GM21737 (cell line): ENCODE data around the gene NRXN3.
"Not testable (repeated sequence)": the region's sequence is repeated elsewhere in the genome, so short reads cannot be mapped to it uniquely, and the experiment has no call there.

Experiments
- ATAC-seq: cut with Tn5 transposase; IDR thresholded peaks from one replicate; pipeline ENCODE4 v1.9.1; 2021; ENCODE audit warnings: mild to moderate bottlenecking, moderate library complexity; ENCODE audit not compliant: unreplicated experiment

The NRXN3 gene

GRCh38 chr14:79096811-79097210, 926.6 kb downstream of the NRXN3 start:
- no peak for ATAC-seq

DNA sequence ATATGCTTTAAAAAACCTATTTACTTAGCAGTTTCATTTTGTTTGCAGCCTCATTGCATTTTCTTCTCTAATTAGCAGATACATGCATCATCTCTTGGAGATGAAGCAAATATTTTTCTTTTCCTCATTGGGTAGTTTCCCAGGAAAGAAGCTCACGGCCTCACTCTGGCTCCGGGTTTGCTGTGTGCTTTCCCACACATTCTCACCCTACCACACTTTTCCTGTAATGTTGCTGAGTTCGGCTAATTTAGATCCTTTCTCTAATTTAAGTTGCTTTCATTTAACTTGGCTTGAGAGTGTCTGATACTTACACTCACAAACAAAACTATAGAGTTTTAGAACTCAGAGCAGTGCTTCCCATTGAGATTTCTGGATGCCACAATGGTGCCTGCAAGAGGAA, 928.2 kb downstream of the NRXN3 start:
- ATAC-seq, result no peak

DNA sequence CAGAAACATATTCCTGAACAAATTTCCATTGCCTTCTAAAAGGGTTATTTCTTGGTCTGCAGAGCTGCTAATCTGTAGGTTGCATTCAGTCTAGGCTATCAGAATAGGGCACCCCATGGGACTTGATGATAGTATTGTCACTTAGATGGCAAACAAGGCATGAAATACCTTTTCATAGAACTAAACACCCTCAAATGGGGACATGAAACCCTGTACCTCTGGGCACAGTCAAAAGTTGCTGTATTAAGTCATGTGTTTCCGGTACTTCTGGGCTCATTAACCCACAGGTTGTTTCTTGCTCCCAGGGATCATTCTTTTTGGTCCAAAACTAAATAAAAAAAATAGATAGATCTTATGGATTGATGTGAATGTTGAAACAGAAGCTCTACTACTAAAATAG, 930.4 kb downstream of the NRXN3 start:
- ATAC-seq, result no peak

DNA sequence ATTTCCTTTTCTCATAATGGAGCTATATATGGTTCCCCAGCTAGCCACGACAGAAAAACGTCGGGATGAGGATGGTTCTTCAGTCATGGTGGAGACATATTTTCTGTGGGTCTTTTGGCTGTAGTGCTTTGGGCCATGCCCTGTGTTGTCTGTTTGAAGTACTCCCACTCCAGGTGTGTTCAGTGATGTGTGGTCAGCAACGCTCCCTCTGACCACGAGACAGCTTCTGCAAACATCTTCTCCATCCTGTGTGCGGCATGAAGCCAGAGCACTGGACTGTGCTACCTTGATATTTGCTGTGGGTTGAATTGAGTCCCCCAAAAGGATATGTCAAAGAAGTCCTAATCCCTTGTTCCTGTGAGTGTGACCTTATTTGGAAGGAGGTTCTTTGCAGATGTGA, 931.2 kb downstream of the NRXN3 start:
- no peak for ATAC-seq

DNA sequence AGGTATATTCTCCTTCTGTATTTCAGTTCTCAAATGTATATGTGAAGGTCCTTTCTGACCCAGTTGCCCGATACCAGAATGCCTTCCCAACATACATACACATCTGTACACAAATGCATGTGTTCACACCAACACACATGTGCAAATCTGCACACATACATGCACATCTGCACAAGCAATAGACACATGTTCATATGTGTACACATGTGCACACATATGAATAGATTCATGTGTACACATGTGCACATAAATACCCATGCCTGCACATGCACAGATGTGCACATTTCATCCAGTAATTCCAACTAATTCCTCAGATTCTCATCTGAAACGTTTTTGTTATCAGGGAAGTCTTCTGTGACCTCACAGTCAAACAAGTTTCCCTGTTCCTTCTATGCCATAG, 933.6 kb downstream of the NRXN3 start:
- ATAC-seq, result no peak

GRCh38 chr14:79110564-79110963, 940.4 kb downstream of the NRXN3 start:
- ATAC-seq, result not testable (repeated sequence)

GRCh38 chr14:79111987-79112501, 941.9 kb downstream of the NRXN3 start:
- ATAC-seq, result no peak

GRCh38 chr14:79117561-79117960, 947.4 kb downstream of the NRXN3 start:
- no peak for ATAC-seq

GRCh38 chr14:79118291-79118690, 948.1 kb downstream of the NRXN3 start:
- no peak for ATAC-seq

GRCh38 chr14:79134361-79134760, 964.2 kb downstream of the NRXN3 start:
- ATAC-seq, result no peak

- ATAC-seq, result no peak
Measured at GRCh38 chr14:79136071-79137044, 966.2 kb downstream of the NRXN3 start.

- ATAC-seq, result no peak
Measured at GRCh38 chr14:79137045-79137430, 966.9 kb downstream of the NRXN3 start.

- ATAC-seq, result no peak
Measured at GRCh38 chr14:79137836-79138235, 967.7 kb downstream of the NRXN3 start.

DNA sequence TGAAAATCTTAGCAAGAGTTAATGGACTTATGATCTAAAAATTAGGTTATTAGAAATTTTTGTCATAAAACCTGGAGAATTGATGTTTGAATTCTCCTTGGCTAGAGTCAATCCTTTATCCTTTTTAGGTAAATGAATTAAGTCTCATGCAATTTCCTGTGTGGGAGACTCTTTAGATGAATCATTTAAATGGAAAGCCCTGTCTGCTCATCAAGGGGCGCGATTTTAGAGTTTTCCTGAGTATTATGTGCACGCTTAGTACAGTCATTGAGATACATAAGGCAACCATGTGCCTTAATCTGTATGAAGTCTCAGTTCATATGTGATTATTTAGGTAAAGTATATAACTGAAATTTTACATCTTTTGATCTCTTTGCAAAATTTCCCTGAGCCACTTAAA, 974.7 kb downstream of the NRXN3 start:
- no peak for ATAC-seq

DNA sequence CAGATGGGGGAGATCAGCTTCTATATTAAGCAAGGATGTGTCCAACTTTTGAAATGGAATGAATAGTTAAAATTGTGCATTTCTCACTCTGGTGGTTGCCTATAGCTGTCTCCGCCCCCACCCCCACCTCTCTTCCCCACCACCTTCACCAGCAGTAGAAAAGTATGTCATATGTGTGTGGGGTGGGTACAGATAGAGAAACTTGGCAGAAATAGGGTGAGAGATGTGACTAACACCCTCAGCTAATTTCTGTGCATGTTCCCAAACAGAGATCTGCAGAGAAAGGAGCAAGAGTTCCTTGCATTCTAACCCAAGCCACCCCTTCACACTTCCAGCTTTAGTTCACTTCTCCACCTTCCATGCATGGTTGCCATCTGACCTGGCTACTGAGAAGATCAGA, 980.1 kb downstream of the NRXN3 start:
- ATAC-seq, result no peak

DNA sequence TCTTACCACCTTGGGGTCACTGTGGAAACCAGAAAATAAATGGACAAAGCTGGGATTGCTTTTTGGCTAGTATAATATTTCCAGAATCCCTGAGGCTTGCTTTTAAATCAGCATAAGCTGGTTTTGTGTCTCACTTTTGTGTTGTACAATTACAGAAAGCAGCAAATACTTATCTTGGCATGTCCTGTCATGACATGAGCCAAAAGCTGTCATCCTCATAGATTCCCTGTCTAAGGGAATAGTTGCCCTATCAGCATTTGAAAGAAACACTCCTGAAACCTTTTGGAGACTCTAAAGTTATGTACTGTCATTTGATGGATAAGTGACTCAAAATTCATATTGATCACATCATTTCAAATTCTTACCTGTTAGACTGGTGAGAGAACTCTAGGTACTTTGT, 987.2 kb downstream of the NRXN3 start:
- ATAC-seq, result no peak

- no peak for ATAC-seq
Measured at GRCh38 chr14:79161571-79161970, 991.4 kb downstream of the NRXN3 start.

- no peak for ATAC-seq
Measured at GRCh38 chr14:79162833-79163232, 992.7 kb downstream of the NRXN3 start.

DNA sequence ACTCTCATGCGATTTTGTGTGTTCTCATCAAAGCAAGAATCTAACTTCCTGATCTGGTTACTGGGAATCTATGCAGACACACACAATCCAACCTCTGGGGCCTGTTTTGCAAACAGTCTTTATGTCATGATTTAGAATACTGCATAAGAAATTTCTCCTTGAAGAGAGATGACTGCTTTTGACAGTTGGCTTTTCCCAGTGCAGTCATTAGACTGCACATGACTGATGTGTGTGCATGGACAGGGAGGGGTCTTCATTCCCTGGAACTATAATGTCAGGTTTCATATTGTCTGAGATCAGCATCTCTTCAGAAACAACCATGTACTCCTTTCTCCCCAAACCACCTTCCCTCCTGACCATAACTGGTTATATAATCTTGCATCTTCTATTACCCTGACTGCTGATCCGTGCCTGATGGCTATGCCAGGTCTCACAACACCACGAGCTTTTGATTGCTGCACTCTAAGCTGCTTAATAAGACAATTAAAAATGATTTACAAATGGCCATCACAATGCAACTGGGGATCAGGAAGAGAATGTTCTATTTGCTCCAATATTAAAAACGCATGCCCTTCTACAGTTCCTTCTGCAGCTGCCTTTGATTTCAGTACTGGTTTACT, 995.4 kb downstream of the NRXN3 start:
- no peak for ATAC-seq

GRCh38 chr14:79166171-79166570, 996.0 kb downstream of the NRXN3 start:
- no peak for ATAC-seq

- no peak for ATAC-seq
Measured at GRCh38 chr14:79167957-79168356, 997.8 kb downstream of the NRXN3 start.

- no peak for ATAC-seq
Measured at GRCh38 chr14:79175671-79176070, 1005.5 kb downstream of the NRXN3 start.
